HEK293 (cell line): Measurements from ENCODE around the gene PPP4R1.

Experiments
- CTCF ChIA-PET: fragments of 350-600 bp; formaldehyde crosslinking; extraction: SDS; loops from one replicate; lab custom pipeline; 2021; ENCODE audit warnings: antibody characterized with exemption; lab: Yijun Ruan, JAX
- POLR2A ChIA-PET: fragments of 300-600 bp; formaldehyde crosslinking; extraction: SDS; loops from one replicate; lab custom pipeline; 2020; ENCODE audit warnings: antibody characterized with exemption, inconsistent platforms; lab: Yijun Ruan, JAX
- H3K27ac ChIP-seq: fragments of 200-500 bp; sonication (Bioruptor generic); 2 replicates; pipeline ENCODE4 v1.5.1; 2014; ENCODE audit warnings: low read depth, low read length, control low read depth, inconsistent platforms; ENCODE audit errors: extremely low read depth
- H3K36me3 ChIP-seq, 2 experiments: fragments of 200-500 bp in 1 of 2; sonication (Bioruptor generic) in 1 of 2; 1 replicate in 1 of 2; 2 replicates in 1 of 2; pipeline ENCODE4 v1.5.1; 2014 to 2017; ENCODE audit warnings: inconsistent platforms in 2 of 2, low read length in 2 of 2; ENCODE audit not compliant: control insufficient read depth in 2 of 2, insufficient read depth in 1 of 2
- H3K4me1 ChIP-seq: fragments of 200-500 bp; sonication (Bioruptor generic); 2 replicates; pipeline ENCODE4 v1.5.1; 2014; ENCODE audit warnings: mild to moderate bottlenecking, low read length, inconsistent platforms; ENCODE audit not compliant: control insufficient read depth, insufficient read depth
- H3K4me3 ChIP-seq: 2 replicates; pipeline ENCODE4 v1.5.1; 2011; ENCODE audit warnings: low read depth, mild to moderate bottlenecking, control low read depth, low read length, moderate library complexity
- H3K9me3 ChIP-seq: fragments of 200-500 bp; sonication (Bioruptor generic); 2 replicates; pipeline ENCODE4 v1.5.1; 2014; ENCODE audit warnings: low read depth, low read length, inconsistent platforms; ENCODE audit not compliant: control insufficient read depth, insufficient read depth
- GLI2 ChIP-seq: fragments of 450-650 bp; formaldehyde crosslinking; IDR thresholded peaks from 2 replicates; pipeline ENCODE4; 2017; ENCODE audit warnings: missing biosample characterization, missing genetic modification characterization, low read depth, borderline replicate concordance
- GLI4 ChIP-seq: fragments of 450-650 bp; formaldehyde crosslinking; IDR thresholded peaks from 2 replicates; pipeline ENCODE4 v1.5.1; 2016; ENCODE audit warnings: missing biosample characterization, missing genetic modification characterization
- GLIS2 ChIP-seq: fragments of 450-650 bp; formaldehyde crosslinking; IDR thresholded peaks from 2 replicates; pipeline ENCODE4 v1.5.1; 2016; ENCODE audit warnings: missing biosample characterization, missing genetic modification characterization
- HOXA7 ChIP-seq: sonication (generic); formaldehyde crosslinking; IDR thresholded peaks from 2 replicates; pipeline ENCODE4 v1.8.1; 2022; ENCODE audit warnings: missing genetic modification reagents, borderline replicate concordance
- KLF10 ChIP-seq: fragments of 450-650 bp; IDR thresholded peaks from 2 replicates; pipeline ENCODE4 v1.5.1; 2018; ENCODE audit warnings: missing biosample characterization, mild to moderate bottlenecking, missing genetic modification characterization
- SCRT2 ChIP-seq: fragments of 450-650 bp; formaldehyde crosslinking; IDR thresholded peaks from 2 replicates; pipeline ENCODE4 v1.5.1; 2016; ENCODE audit warnings: missing biosample characterization, missing genetic modification characterization
- ZBTB1 ChIP-seq: fragments of 450-650 bp; formaldehyde crosslinking; IDR thresholded peaks from 2 replicates; pipeline ENCODE4 v1.5.1; 2016; ENCODE audit warnings: missing biosample characterization, missing genetic modification characterization
- ZBTB7A ChIP-seq: fragments of 450-650 bp; formaldehyde crosslinking; IDR thresholded peaks from 2 replicates; pipeline ENCODE4 v1.5.1; 2016; ENCODE audit warnings: low read depth, missing biosample characterization, missing genetic modification characterization
- ZNF114 ChIP-seq: fragments of 450-650 bp; formaldehyde crosslinking; IDR thresholded peaks from 2 replicates; pipeline ENCODE4 v1.5.0; 2017; ENCODE audit warnings: missing biosample characterization, missing genetic modification characterization
- ZNF157 ChIP-seq: fragments of 450-650 bp; formaldehyde crosslinking; IDR thresholded peaks from 2 replicates; pipeline ENCODE4 v1.5.1; 2016; ENCODE audit warnings: missing biosample characterization, missing genetic modification characterization
- ZNF37A ChIP-seq: fragments of 450-650 bp; IDR thresholded peaks from 2 replicates; pipeline ENCODE4 v1.5.1; 2018; ENCODE audit warnings: missing biosample characterization, missing genetic modification characterization
- ZNF404 ChIP-seq: fragments of 450-650 bp; formaldehyde crosslinking; IDR thresholded peaks from 2 replicates; pipeline ENCODE4 v1.5.1; 2017; ENCODE audit warnings: missing biosample characterization, missing genetic modification characterization
- ZNF473 ChIP-seq: fragments of 450-650 bp; formaldehyde crosslinking; IDR thresholded peaks from 2 replicates; pipeline ENCODE4 v1.5.1; 2017; ENCODE audit warnings: missing biosample characterization, missing genetic modification characterization
- ZNF510 ChIP-seq: fragments of 450-650 bp; formaldehyde crosslinking; IDR thresholded peaks from 2 replicates; pipeline ENCODE4 v1.5.1; 2018; ENCODE audit warnings: mild to moderate bottlenecking, missing genetic modification characterization, missing biosample characterization; ENCODE audit not compliant: insufficient replicate concordance
- ZNF514 ChIP-seq: fragments of 450-650 bp; formaldehyde crosslinking; IDR thresholded peaks from 2 replicates; pipeline ENCODE4 v1.5.1; 2016; ENCODE audit warnings: missing biosample characterization, missing genetic modification characterization
- ZNF596 ChIP-seq: fragments of 450-650 bp; IDR thresholded peaks from 2 replicates; pipeline ENCODE4 v1.5.0; 2018; ENCODE audit warnings: missing biosample characterization, mild to moderate bottlenecking, missing genetic modification characterization, moderate library complexity
- ZNF658 ChIP-seq: fragments of 450-650 bp; formaldehyde crosslinking; IDR thresholded peaks from 2 replicates; pipeline ENCODE4; 2016; ENCODE audit warnings: missing biosample characterization, missing genetic modification characterization
- ZNF701 ChIP-seq: fragments of 450-650 bp; formaldehyde crosslinking; IDR thresholded peaks from 2 replicates; pipeline ENCODE4 v1.5.1; 2016; ENCODE audit warnings: missing biosample characterization, missing genetic modification characterization
- ZNF776 ChIP-seq: fragments of 450-650 bp; formaldehyde crosslinking; IDR thresholded peaks from 2 replicates; pipeline ENCODE4 v1.5.0; 2017; ENCODE audit warnings: missing biosample characterization, missing genetic modification characterization, borderline replicate concordance
- TF ChIP-seq, protein P1 (sequence below): fragments of 450-650 bp; formaldehyde crosslinking; IDR thresholded peaks from 2 replicates; pipeline ENCODE4 v1.5.1; 2016; ENCODE audit warnings: missing biosample characterization, missing genetic modification characterization
- TF ChIP-seq, protein P2 (sequence below): IDR thresholded peaks from 2 replicates; pipeline ENCODE4 v1.6.1; 2011; ENCODE audit warnings: mild to moderate bottlenecking, low read depth, low read length, borderline replicate concordance
- TF ChIP-seq, protein P3 (sequence below): fragments of 450-650 bp; formaldehyde crosslinking; conservative IDR thresholded peaks from 2 replicates; pipeline ENCODE4 v1.5.1; 2016; ENCODE audit warnings: low read depth, missing biosample characterization, missing genetic modification characterization
- TF ChIP-seq, protein P4 (sequence below): fragments of 450-650 bp; formaldehyde crosslinking; IDR thresholded peaks from 2 replicates; pipeline ENCODE4 v1.5.1; 2017; ENCODE audit warnings: missing biosample characterization, missing genetic modification characterization
- TF ChIP-seq, protein P5 (sequence below): fragments of 450-650 bp; formaldehyde crosslinking; IDR thresholded peaks from 2 replicates; pipeline ENCODE4 v1.5.1; 2016; ENCODE audit warnings: missing biosample characterization, missing genetic modification characterization

Gene PPP4R1

DNA sequence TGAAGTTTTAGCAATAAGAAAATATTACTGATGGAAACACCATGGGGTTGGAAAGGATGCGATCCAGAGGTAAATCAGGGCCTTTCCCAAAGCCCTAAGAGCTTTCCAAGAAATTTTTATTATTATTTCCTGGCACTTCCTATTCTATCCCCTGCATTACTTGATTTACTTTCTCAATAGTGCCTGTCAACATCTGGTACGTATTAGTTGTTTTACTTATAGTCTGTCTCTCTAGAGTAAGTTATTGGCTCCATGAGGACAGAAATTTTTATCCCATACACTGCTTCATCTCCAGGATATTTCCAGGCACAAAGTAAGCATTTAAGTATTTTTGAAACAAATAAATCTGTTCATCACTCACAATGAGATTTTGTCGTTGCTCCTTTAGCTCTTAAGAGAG lies 18.1 kb downstream of the PPP4R1 start:
- peaks cover 9 to 15% of the 10 kb centered on the region in 2 experiments for H3K36me3 ChIP-seq

DNA sequence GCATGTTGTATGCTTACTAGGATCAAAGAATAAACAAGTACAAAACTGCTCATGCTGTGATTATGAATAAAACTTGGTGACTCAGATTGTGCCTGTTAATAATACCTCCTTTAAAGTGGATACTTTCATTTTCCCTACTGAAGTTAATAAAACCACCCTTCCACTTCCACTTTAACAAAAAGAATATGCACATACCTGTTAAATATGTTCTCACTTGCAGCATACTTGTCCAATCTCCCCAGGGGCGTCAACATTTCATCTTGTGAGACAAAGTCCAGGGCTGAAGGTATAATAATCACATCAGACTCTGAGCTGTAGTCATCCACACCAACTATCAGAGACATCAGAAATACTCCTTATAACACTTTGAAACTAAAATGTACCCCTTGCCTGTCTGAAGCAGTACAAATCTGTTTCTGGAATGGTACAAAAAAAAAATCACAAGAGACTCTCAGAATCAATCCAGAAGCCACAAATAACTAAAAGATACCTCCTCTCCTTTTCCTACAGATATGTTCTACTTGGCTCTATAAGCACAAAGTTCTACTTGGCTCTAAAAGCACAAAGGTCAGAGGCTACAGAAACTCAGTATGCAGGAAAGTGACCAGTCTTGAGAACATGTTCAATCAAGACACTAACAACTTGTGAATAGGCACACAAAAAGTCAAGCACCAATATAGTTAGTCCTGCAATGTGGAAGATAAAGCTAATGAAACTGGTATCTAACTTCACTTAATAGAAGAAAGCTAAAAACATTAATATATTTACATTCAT lies 19.3 kb downstream of the PPP4R1 start:
- peaks cover 13 to 26% of the 10 kb centered on the region in 2 experiments for H3K36me3 ChIP-seq
- no peaks in the 10 kb centered on the region for H3K4me1 ChIP-seq
- H3K4me3 ChIP-seq: no peak overlapping the region
- POLR2A ChIA-PET: interaction anchor here (0.7 kb wide), 1 partner anchor 90 kb away, joined by 6 read pairs; no protein-coding TSS in a partner anchor
- TF ChIP-seq GLI4 (no peak), ZBTB1 (no peak), GLIS2 (tag by site-specific recombination) (no peak), ZBTB7A (tag by site-specific recombination) (no peak), ZNF701 (tag by site-specific recombination) (no peak), ZNF114 (tag by site-specific recombination) (no peak), ZNF404 (no peak), HOXA7 (CRISPR knock-in tag) (no peak), ZNF37A (tag by site-specific recombination) (no peak), ZNF514 (tag by site-specific recombination) (no peak), ZNF473 (tag by site-specific recombination) (no peak), ZNF510 (tag by site-specific recombination) (no peak), ZNF776 (tag by site-specific recombination) (no peak)
- TF ChIP-seq, protein P1, sequence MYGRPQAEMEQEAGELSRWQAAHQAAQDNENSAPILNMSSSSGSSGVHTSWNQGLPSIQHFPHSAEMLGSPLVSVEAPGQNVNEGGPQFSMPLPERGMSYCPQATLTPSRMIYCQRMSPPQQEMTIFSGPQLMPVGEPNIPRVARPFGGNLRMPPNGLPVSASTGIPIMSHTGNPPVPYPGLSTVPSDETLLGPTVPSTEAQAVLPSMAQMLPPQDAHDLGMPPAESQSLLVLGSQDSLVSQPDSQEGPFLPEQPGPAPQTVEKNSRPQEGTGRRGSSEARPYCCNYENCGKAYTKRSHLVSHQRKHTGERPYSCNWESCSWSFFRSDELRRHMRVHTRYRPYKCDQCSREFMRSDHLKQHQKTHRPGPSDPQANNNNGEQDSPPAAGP (tag by site-specific recombination): no peak
- TF ChIP-seq, protein P2, sequence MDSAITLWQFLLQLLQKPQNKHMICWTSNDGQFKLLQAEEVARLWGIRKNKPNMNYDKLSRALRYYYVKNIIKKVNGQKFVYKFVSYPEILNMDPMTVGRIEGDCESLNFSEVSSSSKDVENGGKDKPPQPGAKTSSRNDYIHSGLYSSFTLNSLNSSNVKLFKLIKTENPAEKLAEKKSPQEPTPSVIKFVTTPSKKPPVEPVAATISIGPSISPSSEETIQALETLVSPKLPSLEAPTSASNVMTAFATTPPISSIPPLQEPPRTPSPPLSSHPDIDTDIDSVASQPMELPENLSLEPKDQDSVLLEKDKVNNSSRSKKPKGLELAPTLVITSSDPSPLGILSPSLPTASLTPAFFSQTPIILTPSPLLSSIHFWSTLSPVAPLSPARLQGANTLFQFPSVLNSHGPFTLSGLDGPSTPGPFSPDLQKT: no peak
- TF ChIP-seq, protein P3, sequence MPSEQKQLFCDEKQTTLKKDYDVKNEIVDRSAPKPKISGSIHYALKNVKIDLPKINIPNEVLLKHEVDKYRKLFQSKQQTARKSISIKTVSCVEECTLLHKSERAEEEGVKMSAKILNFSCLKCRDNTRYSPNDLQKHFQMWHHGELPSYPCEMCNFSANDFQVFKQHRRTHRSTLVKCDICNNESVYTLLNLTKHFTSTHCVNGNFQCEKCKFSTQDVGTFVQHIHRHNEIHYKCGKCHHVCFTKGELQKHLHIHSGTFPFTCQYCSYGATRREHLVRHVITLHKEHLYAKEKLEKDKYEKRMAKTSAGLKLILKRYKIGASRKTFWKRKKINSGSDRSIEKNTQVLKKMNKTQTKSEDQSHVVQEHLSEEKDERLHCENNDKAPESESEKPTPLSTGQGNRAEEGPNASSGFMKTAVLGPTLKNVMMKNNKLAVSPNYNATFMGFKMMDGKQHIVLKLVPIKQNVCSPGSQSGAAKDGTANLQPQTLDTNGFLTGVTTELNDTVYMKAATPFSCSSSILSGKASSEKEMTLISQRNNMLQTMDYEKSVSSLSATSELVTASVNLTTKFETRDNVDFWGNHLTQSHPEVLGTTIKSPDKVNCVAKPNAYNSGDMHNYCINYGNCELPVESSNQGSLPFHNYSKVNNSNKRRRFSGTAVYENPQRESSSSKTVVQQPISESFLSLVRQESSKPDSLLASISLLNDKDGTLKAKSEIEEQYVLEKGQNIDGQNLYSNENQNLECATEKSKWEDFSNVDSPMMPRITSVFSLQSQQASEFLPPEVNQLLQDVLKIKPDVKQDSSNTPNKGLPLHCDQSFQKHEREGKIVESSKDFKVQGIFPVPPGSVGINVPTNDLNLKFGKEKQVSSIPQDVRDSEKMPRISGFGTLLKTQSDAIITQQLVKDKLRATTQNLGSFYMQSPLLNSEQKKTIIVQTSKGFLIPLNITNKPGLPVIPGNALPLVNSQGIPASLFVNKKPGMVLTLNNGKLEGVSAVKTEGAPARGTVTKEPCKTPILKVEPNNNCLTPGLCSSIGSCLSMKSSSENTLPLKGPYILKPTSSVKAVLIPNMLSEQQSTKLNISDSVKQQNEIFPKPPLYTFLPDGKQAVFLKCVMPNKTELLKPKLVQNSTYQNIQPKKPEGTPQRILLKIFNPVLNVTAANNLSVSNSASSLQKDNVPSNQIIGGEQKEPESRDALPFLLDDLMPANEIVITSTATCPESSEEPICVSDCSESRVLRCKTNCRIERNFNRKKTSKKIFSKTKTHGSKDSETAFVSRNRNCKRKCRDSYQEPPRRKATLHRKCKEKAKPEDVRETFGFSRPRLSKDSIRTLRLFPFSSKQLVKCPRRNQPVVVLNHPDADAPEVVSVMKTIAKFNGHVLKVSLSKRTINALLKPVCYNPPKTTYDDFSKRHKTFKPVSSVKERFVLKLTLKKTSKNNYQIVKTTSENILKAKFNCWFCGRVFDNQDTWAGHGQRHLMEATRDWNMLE (tag by site-specific recombination): no peak
- CTCF ChIA-PET: interaction anchor here (0.8 to 2.1 kb wide), 3 partner anchors 17 to 96 kb away, joined by 4 to 10 read pairs (median 8); no protein-coding TSS in a partner anchor
- no peaks in the 10 kb centered on the region for H3K9me3 ChIP-seq
- H3K27ac ChIP-seq: no peak overlapping the region

More for the DNA sequence above, 18.1 kb downstream of the PPP4R1 start:
- Histone ChIP-seq H3K27ac (no peak overlapping the region), H3K4me1 (no peaks in the 10 kb centered on the region)
- CTCF ChIA-PET: interaction anchor here (0.7 to 2.1 kb wide), 4 partner anchors 9 to 21 kb away, joined by 3 to 10 read pairs (median 6); no protein-coding TSS in a partner anchor
- TF ChIP-seq, protein P4, sequence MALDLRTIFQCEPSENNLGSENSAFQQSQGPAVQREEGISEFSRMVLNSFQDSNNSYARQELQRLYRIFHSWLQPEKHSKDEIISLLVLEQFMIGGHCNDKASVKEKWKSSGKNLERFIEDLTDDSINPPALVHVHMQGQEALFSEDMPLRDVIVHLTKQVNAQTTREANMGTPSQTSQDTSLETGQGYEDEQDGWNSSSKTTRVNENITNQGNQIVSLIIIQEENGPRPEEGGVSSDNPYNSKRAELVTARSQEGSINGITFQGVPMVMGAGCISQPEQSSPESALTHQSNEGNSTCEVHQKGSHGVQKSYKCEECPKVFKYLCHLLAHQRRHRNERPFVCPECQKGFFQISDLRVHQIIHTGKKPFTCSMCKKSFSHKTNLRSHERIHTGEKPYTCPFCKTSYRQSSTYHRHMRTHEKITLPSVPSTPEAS (tag by site-specific recombination): no peak
- TF ChIP-seq SCRT2: no peak
- TF ChIP-seq ZNF157 (tag by site-specific recombination): no peak
- no peak for TF ChIP-seq ZNF658 (tag by site-specific recombination)
- no peak for TF ChIP-seq ZNF596 (tag by site-specific recombination)
- TF ChIP-seq GLI2: no peak
- TF ChIP-seq, protein P5, sequence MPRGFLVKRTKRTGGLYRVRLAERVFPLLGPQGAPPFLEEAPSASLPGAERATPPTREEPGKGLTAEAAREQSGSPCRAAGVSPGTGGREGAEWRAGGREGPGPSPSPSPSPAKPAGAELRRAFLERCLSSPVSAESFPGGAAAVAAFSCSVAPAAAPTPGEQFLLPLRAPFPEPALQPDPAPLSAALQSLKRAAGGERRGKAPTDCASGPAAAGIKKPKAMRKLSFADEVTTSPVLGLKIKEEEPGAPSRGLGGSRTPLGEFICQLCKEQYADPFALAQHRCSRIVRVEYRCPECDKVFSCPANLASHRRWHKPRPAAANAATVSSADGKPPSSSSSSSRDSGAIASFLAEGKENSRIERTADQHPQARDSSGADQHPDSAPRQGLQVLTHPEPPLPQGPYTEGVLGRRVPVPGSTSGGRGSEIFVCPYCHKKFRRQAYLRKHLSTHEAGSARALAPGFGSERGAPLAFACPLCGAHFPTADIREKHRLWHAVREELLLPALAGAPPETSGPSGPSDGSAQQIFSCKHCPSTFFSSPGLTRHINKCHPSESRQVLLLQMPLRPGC (tag by site-specific recombination): no peak
- TF ChIP-seq KLF10: no peak
- TF ChIP-seq, all 188 proteins: peak for 0
- H3K4me3 ChIP-seq: no peak overlapping the region
- POLR2A ChIA-PET: no interaction called here
- H3K9me3 ChIP-seq: no peaks in the 10 kb centered on the region
